Lung (tissue), 12 donors: Measurements from ENCODE around the gene MYH14. TPM values are rescaled to one million over a fixed set of nuclear protein-coding genes. Genes with fewer than 3 reads are reported as not detected.

Experiments
- ATAC-seq: fragments of 200-7000 bp; cut with Tn5 transposase; one replicate; pipeline ENCODE4 v1.9.1; 2020; ENCODE audit warnings: moderate number of reproducible peaks; ENCODE audit not compliant: insufficient read depth, low FRiP score
- DNase-seq, 3 donors: peaks; one replicate each; pipeline ENCODE4 v3.0.0-alpha.2; 2013 to 2017
- H3K27ac ChIP-seq, 2 donors: one replicate each; pipeline ENCODE4 v1.5.1; 2013; ENCODE audit warnings: mild to moderate bottlenecking in 2 of 2, moderate library complexity in 2 of 2, control low read depth in 1 of 2, inconsistent platforms in 1 of 2, low read depth in 1 of 2, low read length in 1 of 2
- H3K27me3 ChIP-seq, 3 donors: one replicate each; pipeline ENCODE4 v1.5.1; 2013; ENCODE audit warnings: low read length in 2 of 3; ENCODE audit not compliant: control insufficient read depth in 3 of 3, insufficient read depth in 3 of 3
- H3K36me3 ChIP-seq, 4 donors: one replicate each; pipeline ENCODE4 v1.5.1; 2013; ENCODE audit warnings: low read length in 4 of 4, mild to moderate bottlenecking in 1 of 4, moderate library complexity in 1 of 4; ENCODE audit not compliant: control insufficient read depth in 4 of 4, insufficient read depth in 4 of 4
- H3K4me1 ChIP-seq, 5 donors: one replicate each; pipeline ENCODE4 v1.5.1; 2013; ENCODE audit warnings: low read length in 5 of 5, mild to moderate bottlenecking in 2 of 5, moderate library complexity in 1 of 5; ENCODE audit not compliant: control insufficient read depth in 5 of 5, insufficient read depth in 5 of 5
- H3K4me3 ChIP-seq: one replicate; pipeline ENCODE4 v1.5.1; 2013; ENCODE audit warnings: mild to moderate bottlenecking, control low read depth, moderate library complexity
- H3K9ac ChIP-seq, 2 donors: one replicate each; pipeline ENCODE4 v1.5.1; 2013; ENCODE audit warnings: low read length in 2 of 2, control low read depth in 1 of 2; ENCODE audit not compliant: insufficient read depth in 1 of 2
- H3K9me3 ChIP-seq, 4 donors: one replicate each; pipeline ENCODE4 v1.5.1; 2013; ENCODE audit warnings: low read length in 3 of 4, mild to moderate bottlenecking in 1 of 4, moderate library complexity in 1 of 4; ENCODE audit not compliant: control insufficient read depth in 4 of 4, insufficient read depth in 3 of 4
- CTCF ChIP-seq: IDR thresholded peaks from 2 replicates; pipeline ENCODE4 v1.5.1; 2012; ENCODE audit warnings: mild to moderate bottlenecking; ENCODE audit errors: control extremely low read depth, extremely low read depth
- WGBS, 2 donors: extraction: QIAGEN DNeasy Blood & Tissue Kit; methylation state at CpG; one replicate each; pipeline ENCODE4 v1.1.7; 2013; 5-methylcytosine and 5-hydroxymethylcytosine counted together
- polyA plus RNA-seq, 2 donors: library from polyadenylated mRNA; stranded (reverse); fragments of 200-250 nt; gene quantifications; one replicate each; pipeline ENCODE4 v1.2.1, GENCODE V29; 2013
- total RNA-seq, 2 donors: library from RNA; depleted of rRNA in 1 of 2; stranded (reverse); fragments of >200 nt in 1 of 2; gene quantifications; one replicate each; pipeline ENCODE4 v1.2.1, GENCODE V29; 2014 to 2021
- donor health status: control.
- donor health status: control.
- donor health status: Bipolar disorder and iron deficiency.
- donor health status: healthy.
- donor health status: DM: yes; HTN: yes; CAD: no.

The MYH14 gene
- total and polyA plus RNA-seq, 4 donors: 48.3 to 159 (median 98.6) TPM

GRCh38 chr19:50292216-50292827 lies 88.9 kb downstream of the MYH14 start:
- peaks cover 0 to 16% (median 2%) of the 10 kb centered on the region in 4 donors for H3K9me3 ChIP-seq
- no peak overlapping the region for H3K27ac ChIP-seq
- WGBS, 2 donors: 67 to 76% methylated on average over 11 of the region's 11 CpGs
- H3K36me3 ChIP-seq: peaks cover 0 to 33% (median 21%) of the 10 kb centered on the region in 4 donors
- H3K27me3 ChIP-seq: no peaks in the 10 kb centered on the region
- H3K9ac ChIP-seq: no peak overlapping the region
- no peaks in the 10 kb centered on the region for H3K4me1 ChIP-seq
- no peak for ATAC-seq
- no peak overlapping the region for H3K4me3 ChIP-seq
- no peak for DNase-seq
- no peak for TF ChIP-seq CTCF

- H3K27ac ChIP-seq: no peak overlapping the region
- no peak for TF ChIP-seq CTCF
- H3K27me3 ChIP-seq: no peaks in the 10 kb centered on the region
- H3K36me3 ChIP-seq: peaks cover 0 to 27% (median 17%) of the 10 kb centered on the region in 4 donors
- 72% methylated on average over 14 of the region's 14 CpGs for WGBS, 2 donors
- peaks cover 0 to 9% (median 2%) of the 10 kb centered on the region in 4 donors for H3K9me3 ChIP-seq
- ATAC-seq (no peak), DNase-seq (no peak)
- H3K9ac ChIP-seq: no peak overlapping the region
- no peaks in the 10 kb centered on the region for H3K4me1 ChIP-seq
- H3K4me3 ChIP-seq: no peak overlapping the region
These were observed 90.0 kb downstream of the MYH14 start for GRCh38 chr19:50293263-50294004.

GRCh38 chr19:50300051-50300450 lies 96.6 kb downstream of the MYH14 start:
- peaks cover 0 to 10% (median 3%) of the 10 kb centered on the region in 4 donors for H3K9me3 ChIP-seq
- ATAC-seq (no peak), DNase-seq (no peak)
- no peaks in the 10 kb centered on the region for H3K27me3 ChIP-seq
- peaks cover 0 to 12% (median 8%) of the 10 kb centered on the region in 4 donors for H3K36me3 ChIP-seq
- H3K4me3 ChIP-seq: no peak overlapping the region
- H3K4me1 ChIP-seq: no peaks in the 10 kb centered on the region
- H3K27ac ChIP-seq: no peak overlapping the region
- WGBS, 2 donors: 45 to 60% methylated on average over 2 of the region's 2 CpGs
- TF ChIP-seq CTCF: no peak
- H3K9ac ChIP-seq: no peak overlapping the region
